HepG2 (cell line): Measurements from ENCODE around the gene MX2. TPM values are rescaled to one million over a fixed set of nuclear protein-coding genes. Genes with fewer than 3 reads are reported as not detected.

Source experiments
- ATAC-seq: fragments of 200-7000 bp; cut with Tn5 transposase; 3 replicates; pipeline ENCODE4 v1.9.1; 2020; ENCODE audit warnings: mild to moderate bottlenecking, moderate library complexity
- BruUV-seq: library from RNA; stranded (reverse); fragments of 400-500 nt; replicated peaks from 2 replicates; lab custom pipeline; 2021; lab: Mats Ljungman, UMichigan
- CTCF ChIA-PET: fragments of 300-600 bp; formaldehyde crosslinking; extraction: SDS; loops from one replicate; lab custom pipeline; 2021; ENCODE audit warnings: low total read pairs, inconsistent platforms, low intra/inter-chr PET ratio; lab: Yijun Ruan, JAX
- POLR2A ChIA-PET: fragments of 350-600 bp; sonication (Branson Sonifier 250); formaldehyde crosslinking; loops from one replicate; lab custom pipeline; 2020; ENCODE audit warnings: antibody characterized with exemption, inconsistent platforms; lab: Yijun Ruan, JAX
- DNase-seq: peaks from one replicate; pipeline ENCODE4 v3.0.0-alpha.2; 2015; ENCODE audit warnings: low spot score
- FAIRE-seq: peaks from 3 replicates; lab custom pipeline; 2011; peaks lifted over from hg19 to GRCh38; lab: Jason Lieb, UNC
- H2AFZ ChIP-seq: one replicate; pipeline ENCODE4 v1.6.1; 2011; ENCODE audit warnings: low read length, inconsistent platforms
- H3K27ac ChIP-seq: fragments of 300-600 bp; 3 replicates; pipeline ENCODE4 v1.8.0; 2011; ENCODE audit warnings: mixed run types, mild to moderate bottlenecking, mixed read lengths, low read length, inconsistent platforms; ENCODE audit not compliant: insufficient read depth; ENCODE audit errors: extremely low read length
- H3K27me3 ChIP-seq, 2 experiments: fragments of 200-600 bp in 1 of 2; 2 replicates in 1 of 2; 3 replicates in 1 of 2; pipeline versions ENCODE4 v1.6.0 to v1.8.0; 2011; ENCODE audit warnings: low read length in 2 of 2, mild to moderate bottlenecking in 2 of 2, moderate library complexity in 2 of 2, inconsistent platforms in 1 of 2; ENCODE audit not compliant: insufficient read depth in 2 of 2, control insufficient read depth in 1 of 2
- H3K36me3 ChIP-seq, 2 experiments: fragments of 200-600 bp in 1 of 2; replicated peaks in 1 of 2; 2 replicates in 1 of 2; 3 replicates in 1 of 2; pipeline versions ENCODE4 v1.5.1 to v1.8.0; 2011; ENCODE audit warnings: low read length in 2 of 2, inconsistent platforms in 1 of 2; ENCODE audit not compliant: insufficient read depth in 2 of 2, control insufficient read depth in 1 of 2
- H3K4me1 ChIP-seq: 2 replicates; pipeline ENCODE4 v1.5.1; 2012; ENCODE audit warnings: low read length, inconsistent platforms; ENCODE audit not compliant: insufficient read depth
- H3K4me2 ChIP-seq: 2 replicates; pipeline ENCODE4 v1.6.0; 2011; ENCODE audit warnings: low read depth, low read length, inconsistent platforms
- H3K4me3 ChIP-seq, 3 experiments: fragments of 200-600 bp in 1 of 3; sonication (generic), shearing (Covaris generic) in 1 of 3; replicated peaks in 1 of 3; 2 replicates each; pipeline ENCODE4 v1.5.1; 2011 to 2016; ENCODE audit warnings: low read length in 3 of 3, inconsistent platforms in 2 of 3, low read depth in 2 of 3, mild to moderate bottlenecking in 2 of 3, control low read depth in 1 of 3, mixed read lengths in 1 of 3; ENCODE audit not compliant: insufficient read depth in 1 of 3
- H3K79me2 ChIP-seq: one replicate; pipeline ENCODE4 v1.6.1; 2011; ENCODE audit warnings: low read length, inconsistent platforms; ENCODE audit not compliant: insufficient read depth
- H3K9ac ChIP-seq: 2 replicates; pipeline ENCODE4 v1.6.0; 2011; ENCODE audit warnings: mild to moderate bottlenecking, low read depth, low read length, inconsistent platforms; ENCODE audit not compliant: insufficient read depth
- H3K9me3 ChIP-seq: 2 replicates; pipeline ENCODE4 v1.5.1; 2012; ENCODE audit warnings: mild to moderate bottlenecking, low read length
- H4K20me1 ChIP-seq: 2 replicates; pipeline ENCODE4 v1.6.0; 2011; ENCODE audit warnings: inconsistent platforms, mild to moderate bottlenecking, low read length, moderate library complexity; ENCODE audit not compliant: insufficient read depth
- FOXA3 ChIP-seq: IDR thresholded peaks from 2 replicates; pipeline ENCODE4 v1.6.1; 2016; ENCODE audit warnings: missing genetic modification reagents, missing compliant biosample characterization
- FOXP1 ChIP-seq, 2 experiments: fragments of 450-650 bp in 1 of 2; IDR thresholded peaks; 2 replicates each; pipeline ENCODE4 v1.6.1; 2017 to 2018; ENCODE audit warnings: antibody characterized with exemption in 1 of 2
- GATAD2A ChIP-seq: IDR thresholded peaks from 2 replicates; pipeline ENCODE4 v1.6.1; 2016
- HCFC1 ChIP-seq: fragments of 150-350 bp; IDR thresholded peaks from 2 replicates; pipeline ENCODE4 v1.6.1; 2014; ENCODE audit warnings: low read depth, low read length
- NCOA5 ChIP-seq: sonication (generic); formaldehyde crosslinking; IDR thresholded peaks from 2 replicates; pipeline ENCODE4 v1.4.0; 2020; ENCODE audit warnings: missing genetic modification reagents
- PRMT3 ChIP-seq: sonication (generic); formaldehyde crosslinking; IDR thresholded peaks from 2 replicates; pipeline ENCODE4 v1.8.1; 2022; ENCODE audit warnings: low read depth, mild to moderate bottlenecking, moderate library complexity, missing genetic modification reagents, borderline replicate concordance
- RFXAP ChIP-seq: sonication (generic); formaldehyde crosslinking; IDR thresholded peaks from 2 replicates; pipeline ENCODE4 v1.4.0; 2020; ENCODE audit warnings: missing genetic modification reagents, borderline replicate concordance
- SALL1 ChIP-seq: sonication (generic); formaldehyde crosslinking; IDR thresholded peaks from 2 replicates; pipeline ENCODE4 v1.8.0; 2022; ENCODE audit warnings: mild to moderate bottlenecking, missing genetic modification reagents
- ZNF205 ChIP-seq: IDR thresholded peaks from 2 replicates; pipeline ENCODE4 v1.6.1; 2018; ENCODE audit warnings: missing biosample characterization, missing genetic modification reagents
- ZNF251 ChIP-seq: sonication (generic); formaldehyde crosslinking; IDR thresholded peaks from 2 replicates; pipeline ENCODE4 v1.9.0; 2021; ENCODE audit warnings: mild to moderate bottlenecking, missing genetic modification reagents
- ZNF605 ChIP-seq: sonication (generic); formaldehyde crosslinking; IDR thresholded peaks from 2 replicates; pipeline ENCODE4 v1.8.0; 2022; ENCODE audit warnings: mild to moderate bottlenecking, missing genetic modification reagents
- ZZZ3 ChIP-seq: sonication (generic); formaldehyde crosslinking; IDR thresholded peaks from 2 replicates; pipeline ENCODE4 v1.4.0; 2020; ENCODE audit warnings: missing genetic modification reagents, mild to moderate bottlenecking, borderline replicate concordance
- WGBS: methylation state at CpG from one replicate; pipeline ENCODE4 v1.1.6; 2017; ENCODE audit warnings: low lambda C conversion rate; 5-methylcytosine and 5-hydroxymethylcytosine counted together
- in situ Hi-C: cut with HindIII; loops from 2 replicates; pipeline ENCODE4 v1.10.0; 2017; ENCODE audit warnings: low pct_unique_long_range_greater_than_20kb; ENCODE audit not compliant: extremely low pct_ligation_motif_present
- intact Hi-C: fragments of 100-400 bp; cut with micrococcal nuclease; formaldehyde crosslinking; loops from one replicate; pipeline ENCODE4 v1.10.0; 2022; ENCODE audit not compliant: unreplicated experiment
- polyA plus RNA-seq, 8 experiments: library from polyadenylated mRNA; depleted of rRNA in 3 of 8; stranded (reverse) in 7 of 8; unstranded in 1 of 8; fragments of >200 nt; fragmentation: Illumina TruSeq in 4 of 8; extraction: Trizol in 4 of 8; gene quantifications; 2 replicates each; pipeline versions ENCODE4 v1.2.1 to v1.2.3, GENCODE V29; 2011 to 2016; ENCODE audit warnings: low read depth in 4 of 8, missing spikeins in 1 of 8, mixed read lengths in 1 of 8; ENCODE audit not compliant: insufficient read depth in 1 of 8
- total RNA-seq, 5 experiments: library from RNA; depleted of rRNA; stranded (reverse); fragments of >200 nt; fragmentation: Illumina TruSeq; extraction: Trizol; gene quantifications; 2 replicates each; pipeline ENCODE4 v1.2.3, GENCODE V29; 2016; ENCODE audit warnings: low read depth in 1 of 5
- TF ChIP-seq, protein P1 (sequence below): sonication (generic); formaldehyde crosslinking; IDR thresholded peaks from 2 replicates; pipeline ENCODE4 v1.4.0; 2020; ENCODE audit warnings: mild to moderate bottlenecking, missing genetic modification reagents
- TF ChIP-seq, protein P2 (sequence below): IDR thresholded peaks from 2 replicates; pipeline ENCODE4 v1.6.1; 2012; ENCODE audit warnings: inconsistent platforms
- TF ChIP-seq, protein P3 (sequence below): IDR thresholded peaks from 2 replicates; pipeline ENCODE4 v1.6.1; 2018; ENCODE audit warnings: missing genetic modification reagents
- TF ChIP-seq, protein P4 (sequence below): IDR thresholded peaks from 2 replicates; pipeline ENCODE4 v1.6.1; 2016; ENCODE audit warnings: missing compliant biosample characterization, missing genetic modification reagents, borderline replicate concordance

Gene MX2
- total and polyA plus RNA-seq, 2 of the 13 experiments (the other 11 are each of a cell fraction or from before 2014, with no cell fraction given), result 24.0 to 35.7 TPM

DNA sequence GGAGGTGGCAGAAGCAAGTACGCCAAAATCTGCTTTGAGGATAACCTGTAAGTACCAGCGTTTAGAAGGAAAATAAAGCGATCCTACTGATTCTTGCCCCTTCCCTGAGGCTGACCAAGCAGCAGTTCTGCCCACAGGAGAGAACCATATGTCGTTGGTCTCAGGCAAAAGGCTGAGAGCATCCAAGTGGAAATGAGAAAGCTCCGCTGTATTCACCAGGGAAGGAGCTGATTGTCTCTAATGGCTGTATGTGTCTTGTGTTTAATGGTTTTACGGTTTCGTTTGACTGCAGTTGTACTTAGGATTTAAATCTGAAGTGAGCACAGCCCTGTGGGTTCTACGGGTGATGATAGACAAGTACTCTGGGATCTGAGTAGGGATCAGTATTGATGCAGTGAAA, 23.4 kb upstream of the MX2 start:
- Histone ChIP-seq H3K27ac (no peak overlapping the region), H3K4me3 (no peak overlapping the region), H3K9ac (no peak overlapping the region), H3K9me3 (no peaks in the 10 kb centered on the region; the same call in 1 of the 2 replicates), H2AFZ (no peak overlapping the region), H3K79me2 (peaks cover 22% of the 10 kb centered on the region), H3K4me2 (no peak overlapping the region), H3K27me3 (no peaks in the 10 kb centered on the region), H3K36me3 (peaks cover 6 to 55% of the 10 kb centered on the region in 2 experiments; a peak in 4 of 5 replicates), H4K20me1 (no peaks in the 10 kb centered on the region), H3K4me1 (peaks cover 17% of the 10 kb centered on the region)
- no TSS peak for BruUV-seq
- DNase-seq, result no peak
- in situ Hi-C loops, result no loop called here
- ChIA-PET CTCF (no interaction called here), POLR2A (interaction anchor here (1.0 kb wide), 1 partner anchor 15 kb away, joined by 3 read pairs; no protein-coding TSS in a partner anchor)
- no peak for FAIRE-seq
- WGBS, result 97% methylated on average over 8 of the region's 8 CpGs
- intact Hi-C loops, result no loop called here
- ATAC-seq, result no peak
- TF ChIP-seq SALL1 (CRISPR knock-in tag) (no peak), GATAD2A (CRISPR knock-in tag) (no peak), ZNF205 (CRISPR knock-in tag) (no peak), ZNF605 (CRISPR knock-in tag) (no peak), FOXA3 (no peak), ZZZ3 (CRISPR knock-in tag) (no peak), NCOA5 (CRISPR knock-in tag) (no peak), ZNF251 (no peak), HCFC1 (no peak), PRMT3 (CRISPR knock-in tag) (no peak), FOXP1 (IDR thresholded peaks at IDR 0.05) (no peak), FOXP1 (CRISPR knock-in tag; IDR thresholded peaks at IDR 0.05) (no peak), RFXAP (CRISPR knock-in tag) (no peak)
- TF ChIP-seq, protein P1, sequence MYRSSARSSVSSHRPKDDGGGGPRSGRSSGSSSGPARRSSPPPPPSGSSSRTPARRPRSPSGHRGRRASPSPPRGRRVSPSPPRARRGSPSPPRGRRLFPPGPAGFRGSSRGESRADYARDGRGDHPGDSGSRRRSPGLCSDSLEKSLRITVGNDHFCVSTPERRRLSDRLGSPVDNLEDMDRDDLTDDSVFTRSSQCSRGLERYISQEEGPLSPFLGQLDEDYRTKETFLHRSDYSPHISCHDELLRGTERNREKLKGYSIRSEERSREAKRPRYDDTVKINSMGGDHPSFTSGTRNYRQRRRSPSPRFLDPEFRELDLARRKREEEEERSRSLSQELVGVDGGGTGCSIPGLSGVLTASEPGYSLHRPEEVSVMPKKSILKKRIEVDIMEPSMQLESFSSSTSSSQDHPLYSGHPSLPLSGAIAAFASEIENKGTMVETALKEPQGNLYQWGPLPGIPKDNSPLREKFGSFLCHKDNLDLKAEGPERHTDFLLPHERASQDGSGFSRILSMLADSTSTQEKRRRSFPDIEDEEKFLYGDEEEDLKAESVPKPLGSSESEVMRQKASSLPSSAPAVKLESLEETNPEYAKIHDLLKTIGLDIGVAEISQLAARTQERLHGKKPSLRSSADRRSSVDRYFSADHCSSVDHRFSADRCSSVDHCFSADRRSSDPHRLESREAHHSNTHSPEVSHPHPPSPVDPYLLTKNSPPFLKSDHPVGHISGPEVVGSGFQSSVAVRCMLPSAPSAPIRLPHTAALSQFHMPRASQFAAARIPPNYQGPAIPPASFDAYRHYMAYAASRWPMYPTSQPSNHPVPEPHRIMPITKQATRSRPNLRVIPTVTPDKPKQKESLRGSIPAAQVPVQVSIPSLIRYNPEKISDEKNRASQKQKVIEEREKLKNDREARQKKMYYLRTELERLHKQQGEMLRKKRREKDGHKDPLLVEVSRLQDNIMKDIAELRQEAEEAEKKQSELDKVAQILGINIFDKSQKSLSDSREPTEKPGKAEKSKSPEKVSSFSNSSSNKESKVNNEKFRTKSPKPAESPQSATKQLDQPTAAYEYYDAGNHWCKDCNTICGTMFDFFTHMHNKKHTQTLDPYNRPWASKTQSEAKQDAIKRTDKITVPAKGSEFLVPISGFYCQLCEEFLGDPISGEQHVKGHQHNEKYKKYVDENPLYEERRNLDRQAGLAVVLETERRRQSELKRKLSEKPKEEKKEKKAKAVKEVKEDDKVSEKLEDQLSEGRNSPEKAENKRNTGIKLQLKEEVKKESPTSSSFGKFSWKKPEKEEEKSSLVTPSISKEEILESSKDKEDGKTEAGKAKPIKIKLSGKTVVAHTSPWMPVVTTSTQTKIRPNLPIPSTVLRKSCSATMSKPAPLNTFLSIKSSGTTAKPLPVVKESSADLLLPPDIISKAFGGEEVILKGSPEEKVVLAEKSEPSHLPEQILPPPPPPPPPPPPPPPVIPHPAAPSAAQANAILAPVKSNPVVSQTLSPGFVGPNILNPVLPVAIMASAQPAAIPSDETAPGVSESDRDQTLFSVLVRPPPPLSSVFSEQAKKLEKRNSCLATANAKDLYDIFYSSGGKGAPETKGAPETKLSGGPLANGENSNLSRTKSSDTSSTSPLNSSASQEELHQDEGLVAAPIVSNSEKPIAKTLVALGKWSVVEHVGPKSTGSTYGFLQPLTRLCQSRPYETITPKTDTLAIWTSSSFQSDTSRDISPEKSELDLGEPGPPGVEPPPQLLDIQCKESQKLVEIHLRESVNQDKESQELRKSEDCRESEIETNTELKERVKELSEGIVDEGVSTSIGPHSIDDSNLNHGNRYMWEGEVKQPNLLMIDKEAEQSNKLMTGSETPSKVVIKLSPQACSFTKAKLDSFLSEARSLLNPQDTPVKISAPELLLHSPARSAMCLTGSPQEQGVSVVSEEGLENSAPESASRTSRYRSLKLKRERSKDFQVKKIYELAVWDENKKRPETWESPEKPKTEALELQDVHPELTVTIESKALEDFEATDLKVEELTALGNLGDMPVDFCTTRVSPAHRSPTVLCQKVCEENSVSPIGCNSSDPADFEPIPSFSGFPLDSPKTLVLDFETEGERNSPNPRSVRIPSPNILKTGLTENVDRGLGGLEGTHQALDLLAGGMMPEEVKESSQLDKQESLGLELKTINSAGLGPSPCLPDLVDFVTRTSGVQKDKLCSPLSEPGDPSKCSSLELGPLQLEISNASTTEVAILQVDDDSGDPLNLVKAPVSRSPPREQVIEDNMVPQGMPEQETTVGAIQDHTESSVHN, result no peak
- TF ChIP-seq, protein P2, sequence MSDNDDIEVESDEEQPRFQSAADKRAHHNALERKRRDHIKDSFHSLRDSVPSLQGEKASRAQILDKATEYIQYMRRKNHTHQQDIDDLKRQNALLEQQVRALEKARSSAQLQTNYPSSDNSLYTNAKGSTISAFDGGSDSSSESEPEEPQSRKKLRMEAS, result no peak
- TF ChIP-seq, protein P3, sequence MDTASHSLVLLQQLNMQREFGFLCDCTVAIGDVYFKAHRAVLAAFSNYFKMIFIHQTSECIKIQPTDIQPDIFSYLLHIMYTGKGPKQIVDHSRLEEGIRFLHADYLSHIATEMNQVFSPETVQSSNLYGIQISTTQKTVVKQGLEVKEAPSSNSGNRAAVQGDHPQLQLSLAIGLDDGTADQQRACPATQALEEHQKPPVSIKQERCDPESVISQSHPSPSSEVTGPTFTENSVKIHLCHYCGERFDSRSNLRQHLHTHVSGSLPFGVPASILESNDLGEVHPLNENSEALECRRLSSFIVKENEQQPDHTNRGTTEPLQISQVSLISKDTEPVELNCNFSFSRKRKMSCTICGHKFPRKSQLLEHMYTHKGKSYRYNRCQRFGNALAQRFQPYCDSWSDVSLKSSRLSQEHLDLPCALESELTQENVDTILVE (CRISPR knock-in tag), result no peak
- TF ChIP-seq, protein P4, sequence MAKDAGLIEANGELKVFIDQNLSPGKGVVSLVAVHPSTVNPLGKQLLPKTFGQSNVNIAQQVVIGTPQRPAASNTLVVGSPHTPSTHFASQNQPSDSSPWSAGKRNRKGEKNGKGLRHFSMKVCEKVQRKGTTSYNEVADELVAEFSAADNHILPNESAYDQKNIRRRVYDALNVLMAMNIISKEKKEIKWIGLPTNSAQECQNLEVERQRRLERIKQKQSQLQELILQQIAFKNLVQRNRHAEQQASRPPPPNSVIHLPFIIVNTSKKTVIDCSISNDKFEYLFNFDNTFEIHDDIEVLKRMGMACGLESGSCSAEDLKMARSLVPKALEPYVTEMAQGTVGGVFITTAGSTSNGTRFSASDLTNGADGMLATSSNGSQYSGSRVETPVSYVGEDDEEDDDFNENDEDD (CRISPR knock-in tag), result no peak
